ENCODE data around the gene BHLHE40. TPM values are rescaled to one million over a fixed set of nuclear protein-coding genes. Genes with fewer than 3 reads are reported as not detected.

The BHLHE40 gene
- total RNA-seq, 2 experiments from 2014 or later = 167 to 182 TPM

GRCh38 chr3:5005367-5005766, 26.1 kb downstream of the BHLHE40 start:
- no peaks in the 10 kb centered on the region for H3K36me3 ChIP-seq (ENCODE audit: insufficient read depth, low read length)
- H3K9me3 ChIP-seq (ENCODE audit: control insufficient read depth in 1 of 2, insufficient read depth in 1 of 2, low read length in 2 of 2) = no peaks in the 10 kb centered on the region
- no peaks in the 10 kb centered on the region for H3K27me3 ChIP-seq (ENCODE audit: control insufficient read depth in 1 of 2, insufficient read depth in 2 of 2, low read length in 2 of 2)
- TF ChIP-seq CTCF (IDR thresholded peaks at IDR 0.05) = no peak
- ATAC-seq (ENCODE audit: poor library complexity) (no peak), DNase-seq (no peak)
- H3K9me3 Mint-ChIP-seq = no peaks in the 10 kb centered on the region
- H3K27me3 Mint-ChIP-seq = no peaks in the 10 kb centered on the region
- CTCF ChIA-PET = no interaction called here
- no peak overlapping the region for H3K4me3 ChIP-seq (ENCODE audit: low read length)
- POLR2A ChIA-PET = no interaction called here
- H3K27ac ChIP-seq (ENCODE audit: low read depth in 1 of 2, low read length in 2 of 2) = no peak overlapping the region
- H3K4me3 Mint-ChIP-seq = no peak overlapping the region
- intact Hi-C loops (cut with DNase I, micrococcal nuclease) = no loop called here
- H3K4me1 Mint-ChIP-seq (ENCODE audit: low read depth) = peaks cover 17% of the 10 kb centered on the region
- H3K4me1 ChIP-seq (ENCODE audit: insufficient read depth, low read length) = peaks cover 32% of the 10 kb centered on the region
- H3K27ac Mint-ChIP-seq = no peak overlapping the region
- no peaks in the 10 kb centered on the region for H3K36me3 Mint-ChIP-seq (ENCODE audit: low read depth)

GRCh38 chr3:5006755-5007202, 27.5 kb downstream of the BHLHE40 start:
- H3K27me3 ChIP-seq (ENCODE audit: control insufficient read depth in 1 of 2, insufficient read depth in 2 of 2, low read length in 2 of 2) = no peaks in the 10 kb centered on the region
- ATAC-seq (ENCODE audit: poor library complexity) (peak; percentile 82), DNase-seq (peak in 11 of 14 experiments; percentile 18 to 95 (median 47))
- H3K4me1 Mint-ChIP-seq (ENCODE audit: low read depth) = peaks cover 27% of the 10 kb centered on the region
- no peaks in the 10 kb centered on the region for H3K36me3 ChIP-seq (ENCODE audit: insufficient read depth, low read length)
- H3K36me3 Mint-ChIP-seq (ENCODE audit: low read depth) = no peaks in the 10 kb centered on the region
- H3K9me3 Mint-ChIP-seq = no peaks in the 10 kb centered on the region
- H3K27ac ChIP-seq (ENCODE audit: low read depth in 1 of 2, low read length in 2 of 2) = no peak overlapping the region
- intact Hi-C loops (cut with DNase I, micrococcal nuclease) = no loop called here
- peak overlapping the region; percentile 15 for H3K27ac Mint-ChIP-seq
- peaks cover 47% of the 10 kb centered on the region for H3K4me1 ChIP-seq (ENCODE audit: insufficient read depth, low read length)
- ChIA-PET POLR2A (interaction anchor here (1.1 kb wide), 1 partner anchor 23 kb away, joined by 4 read pairs; no protein-coding TSS in a partner anchor), CTCF (no interaction called here)
- H3K4me3 ChIP-seq (ENCODE audit: low read length) = no peak overlapping the region
- TF ChIP-seq CTCF (IDR thresholded peaks at IDR 0.05) = no peak
- no peaks in the 10 kb centered on the region for H3K9me3 ChIP-seq (ENCODE audit: control insufficient read depth in 1 of 2, insufficient read depth in 1 of 2, low read length in 2 of 2)
- H3K4me3 Mint-ChIP-seq = no peak overlapping the region
- no peaks in the 10 kb centered on the region for H3K27me3 Mint-ChIP-seq

- DNase-seq (no peak), ATAC-seq (ENCODE audit: poor library complexity) (no peak)
- Histone ChIP-seq H3K4me1 (ENCODE audit: insufficient read depth, low read length) (peaks cover 46% of the 10 kb centered on the region), H3K27ac (ENCODE audit: low read depth in 1 of 2, low read length in 2 of 2) (no peak overlapping the region), H3K4me3 (ENCODE audit: low read length) (no peak overlapping the region), H3K27me3 (ENCODE audit: control insufficient read depth in 1 of 2, insufficient read depth in 2 of 2, low read length in 2 of 2) (no peaks in the 10 kb centered on the region), H3K36me3 (ENCODE audit: insufficient read depth, low read length) (no peaks in the 10 kb centered on the region), H3K9me3 (ENCODE audit: control insufficient read depth in 1 of 2, insufficient read depth in 1 of 2, low read length in 2 of 2) (no peaks in the 10 kb centered on the region)
- Mint-ChIP-seq H3K27ac (no peak overlapping the region), H3K9me3 (no peaks in the 10 kb centered on the region), H3K36me3 (ENCODE audit: low read depth) (no peaks in the 10 kb centered on the region), H3K27me3 (no peaks in the 10 kb centered on the region), H3K4me1 (ENCODE audit: low read depth) (peaks cover 26% of the 10 kb centered on the region), H3K4me3 (no peak overlapping the region)
- TF ChIP-seq CTCF (IDR thresholded peaks at IDR 0.05) = no peak
- POLR2A ChIA-PET = no interaction called here
- CTCF ChIA-PET = interaction anchor here (0.7 to 1.5 kb wide), 2 partner anchors 24 to 27 kb away, joined by 3 read pairs; no protein-coding TSS in a partner anchor
- intact Hi-C loops (cut with DNase I, micrococcal nuclease) = no loop called here
Observed at GRCh38 chr3:5007873-5008272, 28.6 kb downstream of the BHLHE40 start.

All from CD4-positive, alpha-beta T cell (primary cell).